HCT116 (cell line): ENCODE measurements around the gene TNIP1. TPM values are rescaled to one million over a fixed set of nuclear protein-coding genes. Genes with fewer than 3 reads are reported as not detected.

Experiments
- ATAC-seq: fragments of 200-7000 bp; cut with Tn5 transposase; 2 replicates; pipeline ENCODE4 v1.9.1; 2020; ENCODE audit warnings: mild to moderate bottlenecking, moderate library complexity
- BruUV-seq: library from RNA; stranded (reverse); fragments of 400-500 nt; replicated peaks from 2 replicates; lab custom pipeline; 2021; lab: Mats Ljungman, UMichigan
- CTCF ChIA-PET: fragments of 300-600 bp; sonication (Branson Sonifier 250); formaldehyde crosslinking; loops from one replicate; lab custom pipeline; 2021; ENCODE audit warnings: antibody characterized with exemption; lab: Charles Lee
- POLR2A ChIA-PET: fragments of 300-600, 350-600 bp; sonication (Branson Sonifier 250); formaldehyde crosslinking; loops from one replicate; lab custom pipeline; 2021; ENCODE audit warnings: antibody characterized with exemption; lab: Charles Lee
- RAD21 ChIA-PET, 2 experiments: fragments of 300-600 bp; sonication (Branson Sonifier 250); formaldehyde crosslinking; loops; one replicate each; lab custom pipeline; 2023; ENCODE audit warnings: low total read pairs in 2 of 2; ENCODE audit not compliant: uncharacterized antibody in 2 of 2, unreplicated experiment in 2 of 2, low non-redundant PET in 1 of 2; lab: Charles Lee
- DNase-seq: peaks from one replicate; pipeline ENCODE4 v3.0.0-alpha.2; 2010; ENCODE audit warnings: low read depth, low spot score
- H2AFZ ChIP-seq: fragments of 200-600 bp; shearing (Covaris generic), sonication (generic); 2 replicates; pipeline ENCODE4 v1.6.1; 2017; ENCODE audit warnings: low read depth, mixed run types, mixed read lengths, antibody characterized with exemption, low read length; ENCODE audit not compliant: poor library complexity, severe bottlenecking
- H3K27ac ChIP-seq: 2 replicates; pipeline ENCODE4 v1.5.1; 2012; ENCODE audit warnings: low read depth, low read length
- H3K27me3 ChIP-seq: fragments of 200-600 bp; sonication (generic); 2 replicates; pipeline ENCODE4 v1.6.1; 2016; ENCODE audit warnings: mixed run types, low read length, mixed read lengths; ENCODE audit not compliant: insufficient read depth
- H3K36me3 ChIP-seq, 2 experiments: fragments of 200-500 bp in 1 of 2; fragments of 200-600 bp in 1 of 2; sonication (Bioruptor generic) in 1 of 2; sonication (generic) in 1 of 2; 2 replicates each; pipeline versions ENCODE4 v1.5.1 to v1.6.1; 2014 to 2016; ENCODE audit warnings: low read length in 2 of 2, inconsistent platforms in 1 of 2, mixed read lengths in 1 of 2, mixed run types in 1 of 2; ENCODE audit not compliant: insufficient read depth in 2 of 2, control insufficient read depth in 1 of 2
- H3K4me1 ChIP-seq, 2 experiments: fragments of 200-600 bp in 1 of 2; sonication (generic) in 1 of 2; 2 replicates each; pipeline versions ENCODE4 v1.5.1 to v1.6.1; 2012 to 2017; ENCODE audit warnings: low read length in 2 of 2, inconsistent platforms in 1 of 2, mild to moderate bottlenecking in 1 of 2, mixed read lengths in 1 of 2, mixed run types in 1 of 2, moderate library complexity in 1 of 2; ENCODE audit not compliant: insufficient read depth in 2 of 2, control insufficient read depth in 1 of 2
- H3K4me2 ChIP-seq: fragments of 200-600 bp; sonication (generic); 2 replicates; pipeline ENCODE4 v1.6.1; 2017; ENCODE audit warnings: mixed run types, low read length, mixed read lengths
- H3K4me3 ChIP-seq, 2 experiments: fragments of 200-600 bp in 1 of 2; sonication (generic) in 1 of 2; replicated peaks in 1 of 2; 2 replicates each; pipeline ENCODE4 v1.5.1; 2011 to 2016; ENCODE audit warnings: low read length in 2 of 2, control low read depth in 1 of 2, low read depth in 1 of 2, mild to moderate bottlenecking in 1 of 2, mixed read lengths in 1 of 2, mixed run types in 1 of 2
- H3K79me2 ChIP-seq: fragments of 200-600 bp; sonication (generic); 2 replicates; pipeline ENCODE4 v1.6.1; 2017; ENCODE audit warnings: mild to moderate bottlenecking, mixed run types, low read length, moderate library complexity, mixed read lengths; ENCODE audit not compliant: insufficient read depth
- H3K9ac ChIP-seq: fragments of 200-600 bp; sonication (generic); 2 replicates; pipeline ENCODE4 v1.6.1; 2016; ENCODE audit warnings: low read length, mixed read lengths
- H3K9me2 ChIP-seq: fragments of 200-600 bp; sonication (generic), shearing (Covaris generic); 2 replicates; pipeline ENCODE4 v1.6.1; 2017; ENCODE audit warnings: mixed run types, mild to moderate bottlenecking, moderate library complexity; ENCODE audit not compliant: insufficient read depth
- H3K9me3 ChIP-seq, 2 experiments: fragments of 200-500 bp in 1 of 2; fragments of 200-600 bp in 1 of 2; sonication (Bioruptor generic) in 1 of 2; sonication (generic) in 1 of 2; 2 replicates each; pipeline ENCODE4 v1.6.1; 2014 to 2017; ENCODE audit warnings: low read length in 2 of 2, mixed read lengths in 2 of 2, inconsistent platforms in 1 of 2, low read depth in 1 of 2, mild to moderate bottlenecking in 1 of 2, mixed run types in 1 of 2, moderate library complexity in 1 of 2; ENCODE audit not compliant: control insufficient read depth in 1 of 2, insufficient read depth in 1 of 2
- H4K20me1 ChIP-seq: fragments of 200-600 bp; sonication (generic), shearing (Covaris generic); 2 replicates; pipeline ENCODE4 v1.6.1; 2017; ENCODE audit warnings: mixed run types, mild to moderate bottlenecking, moderate library complexity; ENCODE audit not compliant: insufficient read depth
- ATF3 ChIP-seq: IDR thresholded peaks from 2 replicates; pipeline ENCODE4 v1.6.1; 2012
- CTCF ChIP-seq, 3 experiments: fragments of 200-600 bp in 1 of 3; sonication (generic) in 1 of 3; IDR thresholded peaks in 2 of 3; conservative IDR thresholded peaks in 1 of 3; 2 replicates each; pipeline ENCODE4 v1.5.1; 2012 to 2017; ENCODE audit warnings: low read depth in 2 of 3, low read length in 2 of 3, antibody characterized with exemption in 1 of 3, borderline replicate concordance in 1 of 3, control low read depth in 1 of 3, mild to moderate bottlenecking in 1 of 3, mixed read lengths in 1 of 3, mixed run types in 1 of 3, moderate library complexity in 1 of 3; ENCODE audit not compliant: insufficient read depth in 1 of 3
- EGR1 ChIP-seq: IDR thresholded peaks from 2 replicates; pipeline ENCODE4 v1.6.1; 2012; ENCODE audit warnings: low read depth
- FOSL1 ChIP-seq: IDR thresholded peaks from 2 replicates; pipeline ENCODE4 v1.6.1; 2012; ENCODE audit warnings: low read depth
- JUND ChIP-seq: IDR thresholded peaks from 2 replicates; pipeline ENCODE4 v1.6.1; 2012
- POLR2A ChIP-seq: IDR thresholded peaks from 2 replicates; pipeline ENCODE4 v1.7.0; 2011; ENCODE audit warnings: borderline replicate concordance; ENCODE audit not compliant: insufficient read depth, insufficient read length; ENCODE audit errors: extremely low read depth
- POLR2AphosphoS5 ChIP-seq: IDR thresholded peaks from 2 replicates; pipeline ENCODE4 v1.6.1; 2011; ENCODE audit warnings: mild to moderate bottlenecking, low read depth, low read length, moderate library complexity
- RAD21 ChIP-seq: IDR thresholded peaks from 2 replicates; pipeline ENCODE4 v1.6.1; 2012; ENCODE audit warnings: low read depth, mild to moderate bottlenecking
- SIN3A ChIP-seq: IDR thresholded peaks from 2 replicates; pipeline ENCODE4 v1.6.1; 2012; ENCODE audit warnings: low read depth
- SP1 ChIP-seq: IDR thresholded peaks from 2 replicates; pipeline ENCODE4 v1.6.1; 2012; ENCODE audit warnings: low read depth
- SRF ChIP-seq: IDR thresholded peaks from 2 replicates; pipeline ENCODE4 v1.6.1; 2012; ENCODE audit warnings: low read depth
- YY1 ChIP-seq: IDR thresholded peaks from 2 replicates; pipeline ENCODE4 v1.6.1; 2011; ENCODE audit warnings: low read length, low read depth, moderate library complexity, mild to moderate bottlenecking; ENCODE audit not compliant: insufficient replicate concordance; ENCODE audit errors: extremely low read depth
- ZNF274 ChIP-seq: fragments of 200-500 bp; sonication (Bioruptor generic); IDR thresholded peaks from 2 replicates; pipeline ENCODE4 v1.6.1; 2014; ENCODE audit warnings: mild to moderate bottlenecking, low read depth, low read length, inconsistent platforms
- intact Hi-C: fragments of 100-400 bp; cut with micrococcal nuclease; formaldehyde crosslinking; loops from 2 replicates; pipeline ENCODE4 v1.10.0; 2022
- total RNA-seq: library from RNA; stranded (reverse); gene quantifications from one replicate; pipeline ENCODE4 v1.2.1, GENCODE V29; 2021; ENCODE audit not compliant: unreplicated experiment

Gene TNIP1
- total RNA-seq, 1 experiment from 2014 or later = 46.0 TPM

GRCh38 chr5:151118913-151119575 is 38.2 kb upstream of the TNIP1 start:
- no peaks in the 10 kb centered on the region for H3K79me2 ChIP-seq
- no peaks in the 10 kb centered on the region for H3K9me3 ChIP-seq
- TF ChIP-seq ATF3 (no peak), SIN3A (no peak), JUND (no peak), SP1 (no peak), RAD21 (no peak), CTCF (IDR thresholded peaks at IDR 0.05 in 2 of 3, conservative IDR thresholded peaks at IDR 0.05 in 1 of 3; ENCODE audit: borderline replicate concordance in 1 of 3, insufficient read depth in 1 of 3, low read depth in 2 of 3, low read length in 2 of 3) (no peak), POLR2AphosphoS5 (no peak), ZNF274 (no peak), EGR1 (no peak), POLR2A (no peak), SRF (no peak), YY1 (no peak), FOSL1 (no peak)
- TF ChIP-seq, all 23 proteins: peak for 0
- Histone ChIP-seq H3K4me1 (peaks cover 0 to 7% of the 10 kb centered on the region in 2 experiments; a peak in 2 of 4 replicates), H3K27ac (no peak overlapping the region), H3K27me3 (no peaks in the 10 kb centered on the region), H2AFZ (no peak overlapping the region), H3K9me2 (no peaks in the 10 kb centered on the region), H3K36me3 (peaks cover 4 to 13% of the 10 kb centered on the region in 2 experiments; a peak in 3 of 4 replicates), H3K4me3 (no peak overlapping the region), H3K4me2 (no peak overlapping the region), H4K20me1 (no peaks in the 10 kb centered on the region), H3K9ac (no peak overlapping the region)
- no peak for ATAC-seq
- intact Hi-C loops = no loop called here
- ChIA-PET POLR2A (no interaction called here), CTCF (interaction anchor here (7.7 kb wide), 1 partner anchor 68 kb away, joined by 171 read pairs; no protein-coding TSS in a partner anchor), RAD21 (no interaction called here)
- no TSS peak for BruUV-seq
- no peak for DNase-seq
